Measurements from ENCODE around the gene CALR.

DNA sequence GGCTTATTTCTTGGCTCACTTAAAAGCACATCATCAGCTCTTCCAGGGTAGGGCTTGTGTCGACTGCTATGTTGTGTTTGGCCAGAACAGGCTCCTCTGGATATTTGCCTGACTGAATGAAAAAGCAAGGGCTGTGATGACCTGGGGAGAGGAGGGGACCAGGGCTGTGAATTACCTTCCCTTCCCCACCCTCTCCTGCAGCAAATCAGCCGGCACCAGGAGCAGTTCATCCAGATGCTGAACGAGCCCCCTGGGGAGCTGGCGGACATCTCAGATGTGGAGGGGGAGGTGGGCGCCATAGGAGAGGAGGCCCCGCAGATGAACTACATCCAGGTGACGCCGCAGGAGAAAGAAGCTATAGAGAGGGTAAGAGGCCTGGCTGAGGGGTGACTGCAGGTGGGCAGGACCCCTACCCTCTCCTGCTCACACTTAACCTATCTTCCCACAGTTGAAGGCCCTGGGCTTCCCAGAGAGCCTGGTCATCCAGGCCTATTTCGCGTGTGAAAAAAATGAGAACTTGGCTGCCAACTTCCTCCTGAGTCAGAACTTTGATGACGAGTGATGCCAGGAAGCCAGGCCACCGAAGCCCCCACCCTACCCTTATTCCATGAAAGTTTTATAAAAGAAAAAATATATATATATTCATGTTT is 14.2 kb downstream of the CALR start:
- TF ChIP-seq ZNF274 (IDR thresholded peaks at IDR 0.05; ENCODE audit: low read depth, low read length), result no peak
- no peak for TF ChIP-seq YY1 (IDR thresholded peaks at IDR 0.05; ENCODE audit: insufficient read depth, insufficient read length)
- no peak for TF ChIP-seq SUZ12 (IDR thresholded peaks at IDR 0.05; ENCODE audit: extremely low read depth, insufficient read depth, insufficient read length)

Data from NT2/D1 (cell line).